B cell (primary cell): Measurements from ENCODE around the gene LRRN3. TPM values are rescaled to one million over a fixed set of nuclear protein-coding genes. Genes with fewer than 3 reads are reported as not detected.

Experiments
- ATAC-seq: fragments of 200-7000 bp; cut with Tn5 transposase; one replicate; pipeline ENCODE4 v1.10.0; 2021; ENCODE audit warnings: low read depth, mild to moderate bottlenecking, moderate number of reproducible peaks, moderate library complexity
- CTCF ChIA-PET: fragments of 350-600 bp; sonication (Branson Sonifier 250); formaldehyde crosslinking; loops from one replicate; lab custom pipeline; 2021; ENCODE audit warnings: antibody characterized with exemption, inconsistent platforms; lab: Charles Lee
- POLR2A ChIA-PET: fragments of 350-600 bp; sonication (Branson Sonifier 250); formaldehyde crosslinking; loops from one replicate; lab custom pipeline; 2021; ENCODE audit warnings: antibody characterized with exemption; lab: Charles Lee
- DNase-seq: peaks from one replicate; pipeline ENCODE4 v3.0.0; 2013
- H2AFZ ChIP-seq: 2 replicates; pipeline ENCODE4 v1.6.1; 2012; ENCODE audit warnings: mild to moderate bottlenecking, low read depth, low read length; ENCODE audit not compliant: insufficient read depth, poor library complexity, severe bottlenecking
- H3K27ac ChIP-seq, 2 donors: 1 replicate in 1 of 2; 2 replicates in 1 of 2; pipeline ENCODE4 v1.5.1; 2012 to 2013; ENCODE audit warnings: low read length in 2 of 2, mild to moderate bottlenecking in 2 of 2, moderate library complexity in 1 of 2
- H3K27me3 ChIP-seq, 4 experiments: fragments of 200-600 bp in 1 of 4; sonication (generic) in 1 of 4; replicated peaks in 1 of 4; 1 replicate in 2 of 4; 2 replicates in 2 of 4; pipeline versions ENCODE4 v1.6.1 to v1.7.0; 2013 to 2016; ENCODE audit warnings: low read length in 3 of 4, mild to moderate bottlenecking in 2 of 4, mixed read lengths in 1 of 4, moderate library complexity in 1 of 4; ENCODE audit not compliant: insufficient read depth in 4 of 4, control insufficient read depth in 3 of 4; ENCODE audit errors: control extremely low read depth in 1 of 4
- H3K36me3 ChIP-seq, 2 experiments: replicated peaks in 1 of 2; 1 replicate in 1 of 2; 2 replicates in 1 of 2; pipeline versions ENCODE4 v1.6.1 to v1.7.1; 2013; ENCODE audit warnings: low read length in 1 of 2; ENCODE audit not compliant: insufficient read depth in 2 of 2, control insufficient read depth in 1 of 2; ENCODE audit errors: control extremely low read depth in 1 of 2, extremely low read depth in 1 of 2
- H3K4me1 ChIP-seq, 2 donors: fragments of 200-600 bp in 1 of 2; sonication (generic) in 1 of 2; 1 replicate in 1 of 2; 2 replicates in 1 of 2; pipeline versions ENCODE4 v1.5.1 to v1.6.1; 2013 to 2017; ENCODE audit warnings: low read length in 2 of 2; ENCODE audit not compliant: control insufficient read depth in 2 of 2, insufficient read depth in 2 of 2
- H3K4me2 ChIP-seq: replicated peaks from 2 replicates; pipeline ENCODE3; 2012; ENCODE audit warnings: mild to moderate bottlenecking, low read depth, low read length; ENCODE audit not compliant: poor library complexity, severe bottlenecking
- H3K4me3 ChIP-seq, 5 experiments: fragments of 200-600 bp in 1 of 5; sonication (generic) in 1 of 5; 1 replicate in 3 of 5; 2 replicates in 2 of 5; pipeline versions ENCODE4 v1.5.1 to v1.7.0; 2011 to 2016; ENCODE audit warnings: low read length in 4 of 5, mild to moderate bottlenecking in 4 of 5, low read depth in 2 of 5, control low read depth in 1 of 5, moderate library complexity in 1 of 5; ENCODE audit not compliant: insufficient read depth in 1 of 5; ENCODE audit errors: control extremely low read depth in 1 of 5, extremely low read depth in 1 of 5
- H3K79me2 ChIP-seq: fragments of 200-600 bp; sonication (generic); one replicate; pipeline ENCODE4 v1.6.0; 2016; ENCODE audit warnings: low read length; ENCODE audit not compliant: control insufficient read depth, insufficient read depth
- H3K9ac ChIP-seq: fragments of 200-600 bp; sonication (generic); 2 replicates; pipeline ENCODE4 v1.6.1; 2017; ENCODE audit warnings: mild to moderate bottlenecking, low read length, moderate library complexity
- H3K9me3 ChIP-seq, 3 donors: one replicate each; pipeline versions ENCODE4 v1.6.1 to v1.7.1; 2013; ENCODE audit warnings: low read length in 2 of 3; ENCODE audit not compliant: control insufficient read depth in 2 of 3, insufficient read depth in 1 of 3; ENCODE audit errors: control extremely low read depth in 1 of 3
- H4K20me1 ChIP-seq: 2 replicates; pipeline ENCODE4 v1.6.0; 2012; ENCODE audit warnings: mild to moderate bottlenecking, low read length; ENCODE audit not compliant: insufficient read depth, control insufficient read depth, poor library complexity, severe bottlenecking
- H3K27ac Mint-ChIP-seq: one replicate; pipeline ENCODE4 v1.8.0; 2021; ENCODE audit warnings: mixed read lengths
- H3K27me3 Mint-ChIP-seq: one replicate; pipeline ENCODE4 v1.8.0; 2021; ENCODE audit warnings: mixed read lengths
- H3K4me1 Mint-ChIP-seq: one replicate; pipeline ENCODE4 v1.8.0; 2021; ENCODE audit warnings: mixed read lengths
- H3K4me3 Mint-ChIP-seq: one replicate; pipeline ENCODE4 v1.8.0; 2021; ENCODE audit warnings: mixed read lengths
- H3K9me3 Mint-ChIP-seq: one replicate; pipeline ENCODE4 v1.8.0; 2022; ENCODE audit warnings: mixed read lengths; ENCODE audit not compliant: insufficient read depth
- EZH2 ChIP-seq: IDR thresholded peaks from 2 replicates; pipeline ENCODE4 v1.6.1; 2012; ENCODE audit warnings: borderline replicate concordance, low read depth, mild to moderate bottlenecking, moderate library complexity, low read length; ENCODE audit not compliant: insufficient read depth, poor library complexity, severe bottlenecking
- WGBS: methylation state at CpG from one replicate; pipeline ENCODE4 v1.1.5; 2013; ENCODE audit warnings: missing lambda C conversion rate; ENCODE audit not compliant: insufficient coverage; 5-methylcytosine and 5-hydroxymethylcytosine counted together
- intact Hi-C: fragments of 100-400 bp; cut with micrococcal nuclease; formaldehyde crosslinking; loops from one replicate; pipeline ENCODE4 v1.10.0; 2022
- polyA plus RNA-seq: library from polyadenylated mRNA; depleted of rRNA; stranded (reverse); fragments of >200 nt; gene quantifications from 2 replicates; pipeline ENCODE4 v1.2.3, GENCODE V29; 2012
- total RNA-seq, 2 donors: library from RNA; stranded (reverse); fragments of 120-200 nt in 1 of 2; gene quantifications; 1 replicate in 1 of 2; 2 replicates in 1 of 2; pipeline versions ENCODE4 v1.2.3 to v1.2.4, GENCODE V29; 2013 to 2022
- TF ChIP-seq, protein P1 (sequence below): fragments of 200-600 bp; IDR thresholded peaks from one replicate; pipeline ENCODE4 v1.8.0; 2022; ENCODE audit warnings: antibody characterized with exemption, mild to moderate bottlenecking

LRRN3 gene
- total and polyA plus RNA-seq, 2 donors (not counting 1 experiment from before 2014, with no cell fraction given): 0.03 to 0.20 TPM

DNA sequence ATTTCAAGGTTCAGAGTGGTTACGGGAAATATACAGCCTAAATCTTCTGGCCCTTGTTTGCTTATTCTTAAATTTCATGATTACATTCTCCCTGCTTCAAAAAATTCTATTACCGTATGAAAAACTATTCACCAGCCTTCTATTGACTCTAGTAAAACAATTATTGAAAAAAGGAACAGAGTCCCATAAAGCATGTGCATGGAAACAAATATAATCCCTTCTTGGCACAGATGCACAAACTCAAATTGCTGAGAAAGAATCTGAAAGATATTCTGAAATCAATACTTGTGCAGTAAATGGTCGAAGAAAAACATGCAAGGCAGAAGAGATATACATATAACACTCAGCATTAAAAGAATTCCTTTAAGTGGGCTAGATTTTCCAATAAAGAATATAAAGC lies 83.6 kb downstream of the LRRN3 start:
- H3K4me3 Mint-ChIP-seq: no peak overlapping the region
- CTCF ChIA-PET: no interaction called here
- intact Hi-C loops: no loop called here

More for the DNA sequence above, 83.6 kb downstream of the LRRN3 start:
- Histone ChIP-seq H3K4me2 (no peak overlapping the region), H3K36me3 (no peaks in the 10 kb centered on the region), H2AFZ (no peak overlapping the region), H3K9ac (no peak overlapping the region), H3K4me3 (no peak overlapping the region), H3K79me2 (no peaks in the 10 kb centered on the region), H3K9me3 (no peaks in the 10 kb centered on the region), H3K27me3 (no peaks in the 10 kb centered on the region), H3K27ac (no peak overlapping the region), H3K4me1 (no peaks in the 10 kb centered on the region), H4K20me1 (no peaks in the 10 kb centered on the region)
- POLR2A ChIA-PET: no interaction called here
- Mint-ChIP-seq H3K4me1 (no peaks in the 10 kb centered on the region), H3K27ac (no peak overlapping the region), H3K9me3 (no peaks in the 10 kb centered on the region), H3K27me3 (no peaks in the 10 kb centered on the region)
- DNase-seq (no peak), ATAC-seq (no peak)
- TF ChIP-seq, protein P1, sequence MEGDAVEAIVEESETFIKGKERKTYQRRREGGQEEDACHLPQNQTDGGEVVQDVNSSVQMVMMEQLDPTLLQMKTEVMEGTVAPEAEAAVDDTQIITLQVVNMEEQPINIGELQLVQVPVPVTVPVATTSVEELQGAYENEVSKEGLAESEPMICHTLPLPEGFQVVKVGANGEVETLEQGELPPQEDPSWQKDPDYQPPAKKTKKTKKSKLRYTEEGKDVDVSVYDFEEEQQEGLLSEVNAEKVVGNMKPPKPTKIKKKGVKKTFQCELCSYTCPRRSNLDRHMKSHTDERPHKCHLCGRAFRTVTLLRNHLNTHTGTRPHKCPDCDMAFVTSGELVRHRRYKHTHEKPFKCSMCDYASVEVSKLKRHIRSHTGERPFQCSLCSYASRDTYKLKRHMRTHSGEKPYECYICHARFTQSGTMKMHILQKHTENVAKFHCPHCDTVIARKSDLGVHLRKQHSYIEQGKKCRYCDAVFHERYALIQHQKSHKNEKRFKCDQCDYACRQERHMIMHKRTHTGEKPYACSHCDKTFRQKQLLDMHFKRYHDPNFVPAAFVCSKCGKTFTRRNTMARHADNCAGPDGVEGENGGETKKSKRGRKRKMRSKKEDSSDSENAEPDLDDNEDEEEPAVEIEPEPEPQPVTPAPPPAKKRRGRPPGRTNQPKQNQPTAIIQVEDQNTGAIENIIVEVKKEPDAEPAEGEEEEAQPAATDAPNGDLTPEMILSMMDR: no peak
- no peak for TF ChIP-seq EZH2
- 100% methylated on average over 1 of the region's 3 CpGs for WGBS
